HG03045 (cell line): ENCODE measurements around the gene E2F6.
"Not testable (repeated sequence)": the region's sequence is repeated elsewhere in the genome, so short reads cannot be mapped to it uniquely, and the experiment has no call there.

Experiments used
- ATAC-seq: cut with Tn5 transposase; IDR thresholded peaks from one replicate; pipeline ENCODE4 v1.9.1; 2021; ENCODE audit warnings: mild to moderate bottlenecking, moderate library complexity; ENCODE audit not compliant: unreplicated experiment

The E2F6 gene

GRCh38 chr2:11416931-11417330 is 49.0 kb downstream of the E2F6 start:
- no peak for ATAC-seq

GRCh38 chr2:11416186-11416585 is 49.8 kb downstream of the E2F6 start:
- ATAC-seq: no peak

- ATAC-seq: no peak
Measured at GRCh38 chr2:11414372-11415124, 51.4 kb downstream of the E2F6 start.

- no peak for ATAC-seq
Measured at GRCh38 chr2:11412449-11412810, 53.5 kb downstream of the E2F6 start.

- ATAC-seq: no peak
Measured at GRCh38 chr2:11411768-11412448, 54.1 kb downstream of the E2F6 start.

GRCh38 chr2:11411244-11411643 is 54.7 kb downstream of the E2F6 start:
- ATAC-seq: no peak

- ATAC-seq: no peak
Measured at GRCh38 chr2:11410101-11410500, 55.9 kb downstream of the E2F6 start.

- ATAC-seq: no peak
Measured at GRCh38 chr2:11409572-11409959, 56.4 kb downstream of the E2F6 start.

GRCh38 chr2:11408959-11409571 is 56.9 kb downstream of the E2F6 start:
- no peak for ATAC-seq

- no peak for ATAC-seq
Measured at GRCh38 chr2:11407413-11407812, 58.5 kb downstream of the E2F6 start.

- no peak for ATAC-seq
Measured at GRCh38 chr2:11406958-11407381, 59.0 kb downstream of the E2F6 start.

GRCh38 chr2:11406267-11406957 is 59.5 kb downstream of the E2F6 start:
- no peak for ATAC-seq

GRCh38 chr2:11405599-11406266 is 60.2 kb downstream of the E2F6 start:
- ATAC-seq: no peak

GRCh38 chr2:11405074-11405406 is 60.9 kb downstream of the E2F6 start:
- not testable (repeated sequence) for ATAC-seq

- no peak for ATAC-seq
Measured at GRCh38 chr2:11404376-11405073, 61.4 kb downstream of the E2F6 start.

GRCh38 chr2:11402436-11402835 is 63.5 kb downstream of the E2F6 start:
- ATAC-seq: no peak

- no peak for ATAC-seq
Measured at GRCh38 chr2:11399438-11399762, 66.6 kb downstream of the E2F6 start.

- no peak for ATAC-seq
Measured at GRCh38 chr2:11398750-11399437, 67.1 kb downstream of the E2F6 start.

- ATAC-seq: no peak
Measured at GRCh38 chr2:11397513-11397912, 68.4 kb downstream of the E2F6 start.
